ENCODE data around the gene PSMD13.

PSMD13 gene

DNA sequence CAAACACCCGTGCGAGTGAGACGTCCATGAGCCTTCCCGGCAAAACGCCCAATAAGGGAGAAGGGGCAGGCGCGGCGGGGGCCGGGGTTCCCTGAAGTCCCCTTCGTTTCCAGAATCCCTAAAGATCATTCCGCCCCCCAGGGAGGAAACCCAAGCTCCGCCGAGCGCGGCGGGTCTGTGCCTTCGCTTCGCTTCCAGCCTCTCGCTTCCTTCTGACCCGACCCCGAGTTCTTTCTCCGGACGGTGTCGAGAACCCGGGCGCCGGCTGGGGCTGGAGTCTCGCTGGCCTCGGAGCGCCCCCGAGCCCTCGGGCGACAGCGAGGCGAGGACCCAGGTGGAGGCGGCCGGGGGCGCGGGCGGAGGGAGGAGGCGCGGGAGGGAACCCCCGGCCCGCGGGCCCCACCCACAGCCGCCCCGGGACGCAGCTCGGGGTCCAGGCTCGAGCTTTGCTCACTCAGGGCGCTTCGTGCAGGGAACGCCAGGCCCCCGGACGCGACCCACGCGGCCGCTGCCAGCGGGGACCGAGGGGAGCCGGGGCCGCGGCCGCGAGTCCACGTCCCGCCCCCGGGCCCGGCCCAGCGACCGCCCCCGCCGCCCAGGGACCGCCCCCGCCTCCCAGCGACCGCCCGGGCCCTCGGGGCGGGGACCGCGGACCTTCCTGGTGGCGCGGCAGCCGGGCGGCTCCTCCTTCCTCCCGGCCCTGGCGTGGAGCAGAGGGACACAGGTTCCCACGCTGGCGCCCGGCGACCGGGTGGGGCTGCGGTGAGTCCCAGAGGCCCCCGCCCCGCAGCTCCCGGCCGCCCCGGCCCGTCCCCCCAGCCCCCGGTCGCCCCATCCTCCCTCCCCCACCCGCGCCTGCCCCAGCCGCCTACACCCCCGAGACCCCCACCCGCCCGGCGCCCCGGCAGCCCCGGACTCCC, 52.0 kb downstream of the PSMD13 start, which contains the start of gene PGGHG:
Gene PGGHG (plus strand): TSS at position 649 of the 920 bp plus-strand sequence. CDS start 691 bp downstream, outside the sequence.
- peak within 1 kb of the TSS in 1 of 2 donors; percentile 67 for H3K27ac ChIP-seq (ENCODE audit: low read depth in 2 of 2, low read length in 2 of 2)

GRCh38 chr11:289398-289711, 52.6 kb downstream of the PSMD13 start:
- Histone ChIP-seq H3K27me3 (ENCODE audit: control insufficient read depth in 2 of 2, insufficient read depth in 2 of 2, low read length in 2 of 2) (peaks cover 4 to 23% of the 10 kb centered on the region in 2 donors), H3K9ac (ENCODE audit: low read depth in 1 of 2, low read length in 2 of 2) (peak overlapping the region in 1 of 2 donors; percentile 33), H3K4me3 (ENCODE audit: low read length in 2 of 2) (peak overlapping the region; percentile 30 to 41)

More for the DNA sequence above, 52.0 kb downstream of the PSMD13 start, which contains the start of gene PGGHG:
- Histone ChIP-seq H3K4me3 (ENCODE audit: low read length in 2 of 2) (peak within 1 kb of the TSS; percentile 45 to 73), H3K36me3 (ENCODE audit: control insufficient read depth in 2 of 2, insufficient read depth in 2 of 2, low read length in 2 of 2) (no peaks in the 10 kb centered on the region), H3K27me3 (ENCODE audit: control insufficient read depth in 2 of 2, insufficient read depth in 2 of 2, low read length in 2 of 2) (peaks cover 6 to 27% of the 10 kb centered on the region in 2 donors), H3K4me1 (ENCODE audit: control insufficient read depth in 2 of 2, insufficient read depth in 2 of 2, low read length in 2 of 2) (peaks cover 12 to 17% of the 10 kb centered on the region in 2 donors), H3K9ac (ENCODE audit: low read depth in 1 of 2, low read length in 2 of 2) (peak within 1 kb of the TSS; percentile 63), H3K9me3 (ENCODE audit: control insufficient read depth in 2 of 2, low read length in 2 of 2) (no peaks in the 10 kb centered on the region)

DNA sequence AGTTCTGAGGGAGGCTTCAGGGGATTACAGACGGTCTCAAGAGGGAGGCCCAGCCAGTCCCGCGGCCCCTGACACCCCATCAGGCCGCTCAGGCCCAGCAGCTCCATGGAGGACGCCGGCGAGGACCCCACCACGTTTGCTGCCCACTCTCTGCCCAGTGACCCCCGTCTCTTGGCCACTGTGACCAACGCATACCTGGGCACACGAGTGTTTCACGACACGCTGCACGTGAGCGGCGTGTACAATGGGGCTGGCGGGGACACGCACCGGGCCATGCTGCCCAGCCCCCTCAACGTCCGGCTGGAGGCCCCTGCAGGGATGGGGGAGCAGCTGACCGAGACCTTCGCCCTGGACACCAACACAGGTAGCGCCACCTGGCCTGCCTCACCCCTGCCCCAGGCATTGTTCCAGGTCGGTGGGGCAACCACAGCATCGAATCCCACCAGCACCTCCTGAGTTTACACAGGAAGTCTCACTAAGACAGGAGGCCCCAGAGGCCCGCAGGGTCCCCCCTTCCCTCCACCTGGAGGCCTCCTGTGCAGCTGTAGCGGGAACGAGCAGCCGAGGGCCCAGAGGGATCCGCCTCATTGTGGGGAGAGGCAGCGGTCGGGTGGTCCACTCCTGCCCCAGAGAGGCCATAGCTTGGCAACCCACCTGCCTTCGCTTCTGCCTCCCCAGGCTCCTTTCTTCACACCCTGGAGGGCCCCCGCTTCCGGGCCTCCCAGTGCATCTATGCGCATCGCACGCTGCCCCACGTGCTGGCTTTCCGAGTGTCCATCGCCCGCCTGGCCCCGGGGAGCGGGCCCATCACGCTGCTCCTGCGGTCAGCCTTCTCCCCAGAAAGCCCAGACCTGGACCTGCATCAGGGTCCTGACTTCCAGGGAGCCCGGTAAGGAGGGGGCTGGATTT, 53.2 kb downstream of the PSMD13 start:
- Histone ChIP-seq H3K4me1 (ENCODE audit: control insufficient read depth in 2 of 2, insufficient read depth in 2 of 2, low read length in 2 of 2) (peaks cover 12 to 17% of the 10 kb centered on the region in 2 donors), H3K9me3 (ENCODE audit: control insufficient read depth in 2 of 2, low read length in 2 of 2) (no peaks in the 10 kb centered on the region), H3K36me3 (ENCODE audit: control insufficient read depth in 2 of 2, insufficient read depth in 2 of 2, low read length in 2 of 2) (no peaks in the 10 kb centered on the region), H3K27ac (ENCODE audit: low read depth in 2 of 2, low read length in 2 of 2) (peak overlapping the region in 1 of 2 donors; percentile 16), H3K27me3 (ENCODE audit: control insufficient read depth in 2 of 2, insufficient read depth in 2 of 2, low read length in 2 of 2) (peaks cover 4 to 23% of the 10 kb centered on the region in 2 donors), H3K9ac (ENCODE audit: low read depth in 1 of 2, low read length in 2 of 2) (peak overlapping the region in 1 of 2 donors; percentile 33), H3K4me3 (ENCODE audit: low read length in 2 of 2) (peak overlapping the region; percentile 30 to 41)

More at GRCh38 chr11:289398-289711, 52.6 kb downstream of the PSMD13 start:
- no peak overlapping the region for H3K27ac ChIP-seq (ENCODE audit: low read depth in 2 of 2, low read length in 2 of 2)
- H3K9me3 ChIP-seq (ENCODE audit: control insufficient read depth in 2 of 2, low read length in 2 of 2), result no peaks in the 10 kb centered on the region
- H3K4me1 ChIP-seq (ENCODE audit: control insufficient read depth in 2 of 2, insufficient read depth in 2 of 2, low read length in 2 of 2), result peaks cover 12 to 17% of the 10 kb centered on the region in 2 donors
- H3K36me3 ChIP-seq (ENCODE audit: control insufficient read depth in 2 of 2, insufficient read depth in 2 of 2, low read length in 2 of 2), result no peaks in the 10 kb centered on the region

- no peaks in the 10 kb centered on the region for H3K9me3 ChIP-seq (ENCODE audit: control insufficient read depth in 2 of 2, low read length in 2 of 2)
- no peak overlapping the region for H3K27ac ChIP-seq (ENCODE audit: low read depth in 2 of 2, low read length in 2 of 2)
- peaks cover 12 to 17% of the 10 kb centered on the region in 2 donors for H3K4me1 ChIP-seq (ENCODE audit: control insufficient read depth in 2 of 2, insufficient read depth in 2 of 2, low read length in 2 of 2)
- no peak overlapping the region for H3K9ac ChIP-seq (ENCODE audit: low read depth in 1 of 2, low read length in 2 of 2)
- H3K27me3 ChIP-seq (ENCODE audit: control insufficient read depth in 2 of 2, insufficient read depth in 2 of 2, low read length in 2 of 2), result peaks cover 4 to 20% of the 10 kb centered on the region in 2 donors
- H3K36me3 ChIP-seq (ENCODE audit: control insufficient read depth in 2 of 2, insufficient read depth in 2 of 2, low read length in 2 of 2), result no peaks in the 10 kb centered on the region
- no peak overlapping the region for H3K4me3 ChIP-seq (ENCODE audit: low read length in 2 of 2)
Measured at GRCh38 chr11:290621-291231, 54.0 kb downstream of the PSMD13 start.

GRCh38 chr11:291281-292210, 54.8 kb downstream of the PSMD13 start:
- no peaks in the 10 kb centered on the region for H3K9me3 ChIP-seq (ENCODE audit: control insufficient read depth in 2 of 2, low read length in 2 of 2)
- no peak overlapping the region for H3K27ac ChIP-seq (ENCODE audit: low read depth in 2 of 2, low read length in 2 of 2)
- H3K4me1 ChIP-seq (ENCODE audit: control insufficient read depth in 2 of 2, insufficient read depth in 2 of 2, low read length in 2 of 2), result peaks cover 12 to 17% of the 10 kb centered on the region in 2 donors
- no peak overlapping the region for H3K4me3 ChIP-seq (ENCODE audit: low read length in 2 of 2)
- H3K27me3 ChIP-seq (ENCODE audit: control insufficient read depth in 2 of 2, insufficient read depth in 2 of 2, low read length in 2 of 2), result peaks cover 4 to 14% of the 10 kb centered on the region in 2 donors
- no peaks in the 10 kb centered on the region for H3K36me3 ChIP-seq (ENCODE audit: control insufficient read depth in 2 of 2, insufficient read depth in 2 of 2, low read length in 2 of 2)
- no peak overlapping the region for H3K9ac ChIP-seq (ENCODE audit: low read depth in 1 of 2, low read length in 2 of 2)

GRCh38 chr11:292211-293121, 55.7 kb downstream of the PSMD13 start:
- Histone ChIP-seq H3K4me1 (ENCODE audit: control insufficient read depth in 2 of 2, insufficient read depth in 2 of 2, low read length in 2 of 2) (peaks cover 12 to 14% of the 10 kb centered on the region in 2 donors), H3K9ac (ENCODE audit: low read depth in 1 of 2, low read length in 2 of 2) (no peak overlapping the region), H3K4me3 (ENCODE audit: low read length in 2 of 2) (no peak overlapping the region), H3K27ac (ENCODE audit: low read depth in 2 of 2, low read length in 2 of 2) (no peak overlapping the region), H3K9me3 (ENCODE audit: control insufficient read depth in 2 of 2, low read length in 2 of 2) (no peaks in the 10 kb centered on the region), H3K36me3 (ENCODE audit: control insufficient read depth in 2 of 2, insufficient read depth in 2 of 2, low read length in 2 of 2) (no peaks in the 10 kb centered on the region), H3K27me3 (ENCODE audit: control insufficient read depth in 2 of 2, insufficient read depth in 2 of 2, low read length in 2 of 2) (peaks cover 2 to 10% of the 10 kb centered on the region in 2 donors)

DNA sequence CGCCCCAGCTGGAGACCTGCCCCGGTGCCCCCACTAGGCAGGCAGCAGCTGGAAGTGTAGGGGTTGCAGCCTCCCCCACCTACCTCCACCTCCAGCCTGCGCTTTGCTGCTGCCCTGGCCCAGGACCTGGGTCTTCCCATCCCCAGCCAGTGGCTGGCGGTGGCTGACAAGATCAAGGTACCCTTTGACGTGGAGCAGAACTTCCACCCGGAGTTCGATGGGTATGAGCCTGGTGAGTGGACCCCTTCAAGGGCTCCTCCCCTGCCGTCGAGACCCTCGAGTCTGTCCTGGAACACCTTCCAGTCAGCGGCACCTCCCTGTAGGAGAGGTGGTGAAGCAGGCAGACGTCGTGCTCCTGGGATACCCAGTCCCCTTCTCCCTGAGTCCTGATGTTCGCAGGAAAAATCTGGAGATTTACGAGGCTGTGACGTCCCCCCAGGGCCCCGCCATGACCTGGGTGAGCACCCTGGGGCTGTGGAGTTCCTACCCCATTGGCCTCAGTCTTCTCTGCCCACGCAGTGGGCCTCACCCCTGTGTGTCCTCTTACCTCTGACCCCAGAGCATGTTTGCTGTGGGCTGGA, 56.6 kb downstream of the PSMD13 start:
- H3K4me3 ChIP-seq (ENCODE audit: low read length in 2 of 2), result no peak overlapping the region
- peaks cover 7% of the 10 kb centered on the region in 2 donors for H3K4me1 ChIP-seq (ENCODE audit: control insufficient read depth in 2 of 2, insufficient read depth in 2 of 2, low read length in 2 of 2)
- H3K27me3 ChIP-seq (ENCODE audit: control insufficient read depth in 2 of 2, insufficient read depth in 2 of 2, low read length in 2 of 2), result peaks cover 5 to 7% of the 10 kb centered on the region in 2 donors
- H3K9me3 ChIP-seq (ENCODE audit: control insufficient read depth in 2 of 2, low read length in 2 of 2), result no peaks in the 10 kb centered on the region
- H3K9ac ChIP-seq (ENCODE audit: low read depth in 1 of 2, low read length in 2 of 2), result no peak overlapping the region
- no peaks in the 10 kb centered on the region for H3K36me3 ChIP-seq (ENCODE audit: control insufficient read depth in 2 of 2, insufficient read depth in 2 of 2, low read length in 2 of 2)
- no peak overlapping the region for H3K27ac ChIP-seq (ENCODE audit: low read depth in 2 of 2, low read length in 2 of 2)

DNA sequence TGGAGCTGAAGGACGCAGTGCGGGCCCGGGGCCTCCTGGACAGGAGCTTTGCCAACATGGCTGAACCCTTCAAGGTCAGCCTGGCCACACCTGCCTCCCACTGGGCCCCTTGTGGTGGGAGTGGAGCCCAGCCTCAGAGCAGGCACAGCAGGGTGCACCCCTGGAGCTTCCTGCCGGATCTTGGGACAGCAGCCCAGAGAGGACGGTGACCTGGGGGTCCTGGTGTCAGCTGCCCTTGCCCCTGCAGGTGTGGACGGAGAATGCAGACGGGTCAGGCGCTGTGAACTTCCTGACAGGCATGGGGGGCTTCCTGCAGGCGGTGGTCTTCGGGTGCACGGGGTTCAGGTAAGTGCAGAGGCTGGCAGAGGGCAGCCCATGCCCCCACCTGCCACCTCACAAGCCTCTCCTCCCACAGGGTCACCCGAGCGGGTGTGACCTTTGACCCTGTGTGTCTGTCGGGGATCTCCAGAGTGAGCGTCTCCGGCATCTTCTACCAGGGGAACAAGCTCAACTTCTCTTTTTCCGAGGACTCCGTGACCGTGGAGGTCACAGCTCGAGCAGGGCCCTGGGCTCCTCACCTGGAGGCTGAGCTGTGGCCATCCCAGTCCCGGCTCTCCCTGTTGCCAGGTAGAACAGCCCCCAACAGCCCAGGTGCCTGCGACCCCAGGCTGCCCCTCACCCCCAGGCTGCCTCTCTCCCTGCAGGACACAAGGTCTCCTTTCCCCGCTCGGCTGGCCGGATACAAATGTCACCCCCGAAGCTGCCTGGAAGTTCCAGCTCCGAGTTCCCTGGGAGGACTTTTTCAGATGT, 57.3 kb downstream of the PSMD13 start:
- Histone ChIP-seq H3K9ac (ENCODE audit: low read depth in 1 of 2, low read length in 2 of 2) (no peak overlapping the region), H3K4me3 (ENCODE audit: low read length in 2 of 2) (no peak overlapping the region), H3K36me3 (ENCODE audit: control insufficient read depth in 2 of 2, insufficient read depth in 2 of 2, low read length in 2 of 2) (no peaks in the 10 kb centered on the region), H3K9me3 (ENCODE audit: control insufficient read depth in 2 of 2, low read length in 2 of 2) (no peaks in the 10 kb centered on the region), H3K27me3 (ENCODE audit: control insufficient read depth in 2 of 2, insufficient read depth in 2 of 2, low read length in 2 of 2) (peaks cover 5 to 6% of the 10 kb centered on the region in 2 donors), H3K4me1 (ENCODE audit: control insufficient read depth in 2 of 2, insufficient read depth in 2 of 2, low read length in 2 of 2) (peaks cover 6% of the 10 kb centered on the region in 2 donors), H3K27ac (ENCODE audit: low read depth in 2 of 2, low read length in 2 of 2) (no peak overlapping the region)
